Measurements from ENCODE around the gene DDX23.

Gene DDX23

DNA sequence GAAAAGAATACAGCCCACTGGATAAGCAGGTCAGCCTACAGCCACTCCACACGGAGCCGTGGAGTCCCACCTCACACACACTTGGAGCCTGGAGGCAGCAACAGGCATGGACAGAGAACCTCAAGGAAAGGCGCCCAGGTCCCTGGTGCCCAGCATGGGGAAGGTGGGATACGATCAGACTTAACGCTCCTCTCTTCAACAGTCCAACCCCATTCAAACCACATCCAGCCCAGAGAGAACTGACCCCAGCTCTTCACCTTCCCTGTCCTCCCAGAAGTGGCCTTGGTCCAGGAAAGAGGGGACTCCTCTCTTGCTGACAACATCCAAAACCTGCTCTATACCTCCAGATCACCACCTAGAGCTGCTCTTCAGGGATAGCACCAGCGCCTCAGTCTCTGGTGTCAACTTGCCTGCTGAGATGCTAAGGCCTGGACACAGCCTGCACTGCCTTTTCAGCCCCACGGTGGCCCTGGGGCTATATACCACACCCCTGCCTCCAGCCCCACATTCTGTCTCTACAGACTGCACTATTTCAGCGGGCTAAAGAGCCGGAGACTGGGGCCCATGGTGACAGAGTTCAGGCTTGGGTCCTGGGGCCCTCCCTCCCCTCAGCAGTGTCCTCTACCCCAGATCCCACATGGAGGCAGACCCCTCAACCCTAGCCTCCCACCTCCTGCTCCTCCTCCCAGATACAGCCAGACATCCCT is 70.1 kb downstream of the DDX23 start:
- no peaks in the 10 kb centered on the region for H3K27me3 ChIP-seq (ENCODE audit: insufficient read depth, poor library complexity, severe bottlenecking)
- DNase-seq (ENCODE audit: low spot score) (no peak), ATAC-seq (ENCODE audit: low read depth) (no peak)
- no peak overlapping the region for H3K4me3 ChIP-seq (ENCODE audit: severe bottlenecking)
- TF ChIP-seq, protein P1, sequence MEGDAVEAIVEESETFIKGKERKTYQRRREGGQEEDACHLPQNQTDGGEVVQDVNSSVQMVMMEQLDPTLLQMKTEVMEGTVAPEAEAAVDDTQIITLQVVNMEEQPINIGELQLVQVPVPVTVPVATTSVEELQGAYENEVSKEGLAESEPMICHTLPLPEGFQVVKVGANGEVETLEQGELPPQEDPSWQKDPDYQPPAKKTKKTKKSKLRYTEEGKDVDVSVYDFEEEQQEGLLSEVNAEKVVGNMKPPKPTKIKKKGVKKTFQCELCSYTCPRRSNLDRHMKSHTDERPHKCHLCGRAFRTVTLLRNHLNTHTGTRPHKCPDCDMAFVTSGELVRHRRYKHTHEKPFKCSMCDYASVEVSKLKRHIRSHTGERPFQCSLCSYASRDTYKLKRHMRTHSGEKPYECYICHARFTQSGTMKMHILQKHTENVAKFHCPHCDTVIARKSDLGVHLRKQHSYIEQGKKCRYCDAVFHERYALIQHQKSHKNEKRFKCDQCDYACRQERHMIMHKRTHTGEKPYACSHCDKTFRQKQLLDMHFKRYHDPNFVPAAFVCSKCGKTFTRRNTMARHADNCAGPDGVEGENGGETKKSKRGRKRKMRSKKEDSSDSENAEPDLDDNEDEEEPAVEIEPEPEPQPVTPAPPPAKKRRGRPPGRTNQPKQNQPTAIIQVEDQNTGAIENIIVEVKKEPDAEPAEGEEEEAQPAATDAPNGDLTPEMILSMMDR (IDR thresholded peaks at IDR 0.05; ENCODE audit: poor library complexity, severe bottlenecking), result no peak
- no peak overlapping the region for H3K27ac ChIP-seq (ENCODE audit: poor library complexity, severe bottlenecking)
- peaks cover 3% of the 10 kb centered on the region; the same call in 1 of the 2 replicates for H3K36me3 ChIP-seq (ENCODE audit: low read depth)
- peaks cover 4% of the 10 kb centered on the region for H3K4me1 ChIP-seq (ENCODE audit: insufficient read depth, poor library complexity, severe bottlenecking)
- H3K9me3 ChIP-seq (ENCODE audit: severe bottlenecking), result no peaks in the 10 kb centered on the region

DNA sequence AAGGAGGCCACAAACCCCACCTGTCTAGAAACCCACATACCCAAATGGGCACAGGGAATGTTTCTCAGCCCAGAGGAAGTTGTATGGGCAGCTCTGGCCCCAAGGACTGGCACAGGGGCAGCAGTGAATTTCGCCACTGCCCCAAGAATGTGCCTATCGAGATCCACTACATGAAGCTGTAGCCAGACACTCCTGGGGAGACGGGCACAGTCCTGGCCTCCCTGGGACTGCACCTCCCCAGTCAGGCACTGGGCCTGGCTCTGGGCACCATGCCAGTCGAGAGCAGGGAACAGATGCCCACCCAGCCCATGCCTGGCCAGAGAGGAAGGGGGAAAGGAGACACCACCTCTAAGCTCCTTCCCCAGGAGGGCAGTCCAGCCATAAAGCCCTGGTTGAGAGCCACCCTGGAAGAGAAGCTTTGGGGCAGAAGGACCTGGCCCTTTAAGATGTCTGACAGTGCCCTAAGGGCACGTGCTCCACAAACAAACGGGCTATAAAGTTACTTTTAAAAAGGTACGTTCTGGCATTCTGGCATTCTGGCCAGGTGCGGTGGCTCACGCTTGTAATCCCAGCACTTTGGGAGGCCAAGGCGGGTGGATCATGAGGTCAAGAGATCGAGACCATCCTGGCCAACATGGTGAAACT is 71.5 kb downstream of the DDX23 start:
- Histone ChIP-seq H3K4me3 (ENCODE audit: severe bottlenecking) (no peak overlapping the region), H3K4me1 (ENCODE audit: insufficient read depth, poor library complexity, severe bottlenecking) (peaks cover 4% of the 10 kb centered on the region), H3K9me3 (ENCODE audit: severe bottlenecking) (no peaks in the 10 kb centered on the region), H3K27me3 (ENCODE audit: insufficient read depth, poor library complexity, severe bottlenecking) (no peaks in the 10 kb centered on the region), H3K36me3 (ENCODE audit: low read depth) (peaks cover 3% of the 10 kb centered on the region; the same call in 1 of the 2 replicates), H3K27ac (ENCODE audit: poor library complexity, severe bottlenecking) (no peak overlapping the region)
- no peak for ATAC-seq (ENCODE audit: low read depth)
- TF ChIP-seq, protein P1 (IDR thresholded peaks at IDR 0.05; ENCODE audit: poor library complexity, severe bottlenecking), result no peak
- no peak for DNase-seq (ENCODE audit: low spot score)

DNA sequence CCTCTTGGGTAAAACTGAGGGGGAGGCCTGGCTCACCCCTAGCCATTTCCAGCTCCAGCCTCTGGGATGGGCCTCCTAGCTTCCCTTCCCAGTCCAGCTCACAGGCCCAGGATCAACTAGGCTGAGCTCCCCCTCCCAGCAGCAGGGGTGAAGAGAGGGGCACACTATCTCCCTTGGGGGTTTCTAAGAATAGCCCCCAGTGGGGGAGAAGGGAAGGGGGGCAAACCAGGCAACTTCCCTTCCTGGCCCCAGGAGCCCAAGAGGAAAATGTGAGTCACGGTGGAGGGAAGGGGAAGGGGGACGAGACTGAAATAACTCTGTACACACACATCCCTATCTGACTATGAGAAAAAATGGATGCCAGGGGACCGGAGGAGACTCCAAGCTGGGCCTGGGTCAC is 72.1 kb downstream of the DDX23 start:
- Histone ChIP-seq H3K27me3 (ENCODE audit: insufficient read depth, poor library complexity, severe bottlenecking) (no peaks in the 10 kb centered on the region), H3K4me3 (ENCODE audit: severe bottlenecking) (no peak overlapping the region), H3K36me3 (ENCODE audit: low read depth) (peaks cover 7% of the 10 kb centered on the region), H3K27ac (ENCODE audit: poor library complexity, severe bottlenecking) (no peak overlapping the region), H3K4me1 (ENCODE audit: insufficient read depth, poor library complexity, severe bottlenecking) (peaks cover 4% of the 10 kb centered on the region), H3K9me3 (ENCODE audit: severe bottlenecking) (no peaks in the 10 kb centered on the region)
- TF ChIP-seq, protein P1 (IDR thresholded peaks at IDR 0.05; ENCODE audit: poor library complexity, severe bottlenecking), result no peak
- DNase-seq (ENCODE audit: low spot score) (no peak), ATAC-seq (ENCODE audit: low read depth) (no peak)

Measured in RWPE2 (cell line).